Measurements from ENCODE around the gene GABRR3.

GABRR3 gene

DNA sequence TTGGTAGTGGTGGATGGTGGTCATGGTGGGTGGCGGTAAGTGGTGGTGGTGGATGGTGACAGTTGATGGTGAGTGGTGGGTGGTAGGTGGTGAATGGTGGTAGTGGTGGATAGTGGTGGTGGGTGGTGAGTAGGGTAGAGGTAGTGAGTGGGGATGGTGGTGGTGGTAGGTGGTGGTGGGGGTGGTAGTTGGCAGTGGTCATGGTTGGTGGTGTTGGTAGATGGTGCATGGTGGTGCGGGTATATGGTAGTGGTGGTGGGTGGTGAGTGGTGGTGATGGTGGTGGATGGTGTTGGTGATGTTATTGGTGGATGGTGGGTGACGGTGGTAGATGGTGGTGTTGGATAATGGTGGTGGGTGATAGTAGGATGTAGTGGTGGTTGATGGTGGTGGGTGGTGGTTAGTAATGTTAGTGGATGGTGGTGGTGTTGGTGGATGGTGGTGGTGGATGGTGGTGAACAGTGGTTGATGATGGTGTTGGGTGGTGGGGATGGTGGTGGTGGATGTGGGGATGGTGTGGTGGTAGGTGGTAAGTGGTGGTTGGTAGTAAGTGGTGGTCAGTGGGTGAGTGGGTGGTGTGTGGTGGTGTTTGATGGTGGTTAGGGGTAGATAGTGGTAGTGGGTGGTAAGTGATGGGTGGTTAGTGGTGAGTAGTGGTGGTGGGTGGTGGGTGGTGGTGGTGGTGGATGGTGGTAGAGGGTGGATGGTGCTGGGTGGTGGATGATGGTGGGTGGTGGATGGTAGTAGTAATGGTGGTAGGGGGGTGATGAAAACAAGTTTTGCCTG lies 46.1 kb downstream of the GABRR3 start:
- DNase-seq (ENCODE audit: low spot score): no peak

DNA sequence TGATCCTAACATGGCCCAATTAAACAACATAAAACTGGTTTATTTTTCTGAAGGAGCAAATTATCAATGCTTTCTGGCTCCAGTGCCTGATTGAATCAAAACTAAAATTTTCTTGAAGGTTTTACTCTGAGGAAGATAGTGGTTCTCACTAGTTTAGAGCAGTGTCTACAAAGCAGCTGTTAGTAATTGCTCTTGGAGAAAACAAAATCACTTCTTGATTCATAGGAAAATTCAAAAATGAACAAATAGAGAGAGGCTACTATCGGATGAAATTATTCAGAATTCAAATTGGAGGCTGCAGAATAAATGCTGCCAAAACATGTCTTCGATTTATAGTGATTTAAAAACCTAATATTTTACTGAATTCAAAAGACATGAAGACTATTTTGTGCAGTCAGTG lies 47.8 kb downstream of the GABRR3 start:
- no peak for DNase-seq (ENCODE audit: low spot score)

DNA sequence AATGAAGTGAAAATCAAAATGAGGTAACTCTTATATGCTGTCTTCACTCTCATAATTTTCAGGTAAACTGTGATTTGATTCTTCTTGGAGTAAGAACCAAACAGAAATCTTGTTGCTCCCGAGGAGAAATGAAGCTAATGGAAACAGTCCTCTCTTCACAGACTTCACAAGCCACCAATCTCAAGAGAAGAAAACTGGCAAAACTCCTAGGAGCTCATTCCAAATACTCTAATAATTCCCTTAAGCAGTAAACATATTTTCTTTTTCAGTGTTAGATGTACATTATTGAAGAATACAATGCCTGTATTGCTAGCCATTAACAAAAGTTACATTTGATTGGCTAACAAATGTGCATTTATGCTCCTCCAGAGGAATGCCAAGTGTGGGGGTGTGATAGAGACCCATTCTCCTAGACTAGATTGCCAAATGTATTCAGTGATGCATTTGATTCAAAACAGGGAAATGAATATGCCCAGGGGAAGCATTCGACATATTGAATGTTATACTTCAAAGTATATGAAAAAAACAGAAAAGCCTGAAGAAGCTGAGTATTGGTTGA lies 51.1 kb downstream of the GABRR3 start:
- DNase-seq (ENCODE audit: low spot score): no peak

DNA sequence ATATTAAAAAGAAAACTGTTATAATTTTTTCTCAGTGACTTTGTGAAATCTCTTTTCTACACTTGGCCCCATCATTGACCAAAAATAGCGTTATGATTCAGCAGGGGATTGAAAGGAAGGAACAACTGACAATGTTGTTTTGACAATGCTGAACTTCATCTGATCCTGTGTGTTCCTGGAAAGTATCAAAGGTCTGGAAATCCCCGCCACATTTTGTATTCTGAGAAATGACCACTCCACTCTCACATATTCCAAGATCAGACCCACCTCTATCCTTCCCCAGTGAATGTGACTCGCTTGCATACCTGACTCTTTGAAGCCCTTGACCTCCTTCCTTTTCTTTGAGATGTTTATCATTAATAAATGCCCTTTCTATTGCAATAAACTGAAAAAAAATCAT lies 53.2 kb downstream of the GABRR3 start:
- no peak for DNase-seq (ENCODE audit: low spot score)

DNA sequence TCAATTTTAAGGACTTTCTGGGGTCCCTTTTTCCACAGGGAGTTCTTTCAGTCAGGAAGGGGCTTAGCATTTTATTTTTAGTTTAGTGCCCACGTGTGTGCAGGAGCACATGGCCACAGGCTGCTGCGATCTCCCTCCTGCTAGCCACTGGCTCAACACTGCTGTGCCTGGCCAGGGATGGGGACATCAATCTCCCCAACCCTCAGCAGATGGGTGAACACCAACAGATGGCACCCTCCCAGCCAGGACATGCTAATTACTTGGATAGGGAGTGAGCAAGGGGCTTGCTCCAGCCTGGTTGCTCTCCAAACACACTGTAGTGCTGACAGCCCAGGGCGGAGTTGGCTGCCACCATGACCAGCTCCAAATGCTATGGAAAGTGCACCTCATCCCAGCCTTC lies 55.5 kb downstream of the GABRR3 start:
- DNase-seq (ENCODE audit: low spot score): no peak

DNA sequence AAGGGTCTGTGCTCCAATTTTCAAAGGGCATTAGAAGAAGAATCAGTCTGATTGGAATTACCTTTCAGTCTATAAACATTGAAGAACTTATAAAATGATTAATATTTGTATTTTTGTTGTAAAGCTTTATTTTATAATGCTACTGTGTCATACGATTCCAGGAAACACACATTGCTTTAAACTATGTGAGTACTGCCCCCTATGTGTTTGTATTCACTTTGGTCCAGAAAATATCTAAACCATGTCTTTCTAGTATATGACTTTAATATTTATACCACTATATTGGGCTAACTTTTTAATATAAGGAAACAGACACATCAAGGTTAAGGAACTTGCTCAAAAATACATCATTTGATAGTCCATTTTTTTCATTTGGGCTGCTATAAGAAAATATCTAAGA lies 59.6 kb downstream of the GABRR3 start:
- no peak for DNase-seq (ENCODE audit: low spot score)

DNA sequence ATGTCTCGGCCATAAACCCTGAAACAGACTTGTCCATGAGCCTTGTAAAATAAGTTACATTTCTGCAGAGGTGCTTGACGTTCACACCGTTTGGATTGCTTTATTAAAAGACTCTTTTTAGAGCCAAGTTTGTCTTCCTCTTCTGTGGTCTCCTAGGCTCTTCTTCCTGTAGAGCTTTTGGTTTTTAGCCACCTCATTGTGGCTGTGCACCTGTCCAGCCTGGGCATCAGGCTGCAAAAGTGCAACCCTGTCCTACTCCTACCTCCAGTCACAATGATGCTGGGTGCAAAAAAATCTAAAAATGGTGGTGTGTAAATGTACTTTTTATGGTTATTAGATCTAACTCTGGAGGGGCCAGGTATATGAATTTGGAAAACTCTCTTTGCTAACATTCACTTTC lies 60.1 kb downstream of the GABRR3 start:
- DNase-seq (ENCODE audit: low spot score): no peak

DNA sequence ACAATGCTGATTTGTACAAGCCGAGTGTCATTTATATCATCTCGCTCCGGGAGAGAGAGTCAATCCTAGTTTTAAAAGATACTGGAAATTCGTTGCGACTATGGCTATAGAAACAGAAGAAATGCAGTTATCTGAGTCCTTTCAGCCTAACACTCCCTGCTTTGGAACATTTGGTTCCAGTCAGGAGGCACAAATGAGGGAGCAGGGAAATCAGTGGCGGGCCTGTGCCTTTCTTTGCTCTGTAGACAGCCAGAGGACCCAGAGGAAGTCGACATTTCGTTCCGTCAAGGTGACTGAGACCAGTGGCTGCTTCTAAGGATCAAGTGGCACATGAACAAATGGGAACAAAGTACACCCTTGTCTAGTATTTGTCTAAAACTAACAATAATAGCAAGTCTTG lies 62.1 kb downstream of the GABRR3 start:
- no peak for DNase-seq (ENCODE audit: low spot score)

DNA sequence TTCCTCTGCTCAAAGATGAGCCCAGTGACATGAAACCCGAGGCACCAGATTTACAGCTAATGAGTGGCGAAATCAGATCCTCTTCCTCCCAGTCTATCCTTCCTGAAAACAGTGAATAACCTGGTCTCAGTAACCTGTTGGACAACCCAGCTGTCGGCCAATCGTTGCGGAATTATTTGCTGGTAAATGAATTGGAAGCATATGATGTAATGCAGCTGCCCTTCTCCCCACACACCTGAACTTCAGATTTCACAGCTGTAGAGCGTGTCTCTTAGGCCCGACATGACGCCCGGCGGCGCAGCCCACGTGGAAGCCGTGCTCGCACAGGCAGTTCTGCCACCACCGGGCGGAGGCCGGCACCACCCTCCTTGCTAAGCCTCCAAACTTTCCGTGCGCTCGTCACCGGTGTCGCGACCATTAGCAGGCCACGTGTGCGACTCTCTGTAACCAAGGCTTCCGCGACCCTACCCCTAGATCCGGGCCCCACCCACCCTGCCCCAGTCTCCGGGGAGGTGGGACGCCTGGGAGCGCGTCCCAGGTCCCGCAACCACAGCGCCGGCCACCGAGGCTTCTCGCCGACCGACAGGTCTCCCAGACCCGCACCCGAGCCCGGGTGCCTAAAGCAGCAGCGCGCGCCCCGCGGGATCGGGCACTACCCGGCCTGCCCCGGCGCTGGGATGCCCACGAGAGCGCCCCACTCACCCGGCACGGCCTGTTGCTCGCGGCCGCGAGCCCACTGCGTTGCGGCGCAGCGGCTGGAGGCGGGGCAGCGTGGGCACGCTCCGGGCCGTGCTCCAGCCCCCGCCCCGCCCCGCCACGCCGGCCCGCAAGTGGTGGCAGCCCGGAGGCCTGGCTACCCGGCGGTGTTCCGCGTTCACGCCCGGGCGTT lies 63.2 kb downstream of the GABRR3 start, which contains the start of gene RIOX2:
Gene RIOX2, minus strand, starts transcription at position 753 of the 889 bp plus-strand sequence. CDS start 4,838 bp downstream, outside the sequence.
- DNase-seq (ENCODE audit: low spot score): peak; percentile 81

DNA sequence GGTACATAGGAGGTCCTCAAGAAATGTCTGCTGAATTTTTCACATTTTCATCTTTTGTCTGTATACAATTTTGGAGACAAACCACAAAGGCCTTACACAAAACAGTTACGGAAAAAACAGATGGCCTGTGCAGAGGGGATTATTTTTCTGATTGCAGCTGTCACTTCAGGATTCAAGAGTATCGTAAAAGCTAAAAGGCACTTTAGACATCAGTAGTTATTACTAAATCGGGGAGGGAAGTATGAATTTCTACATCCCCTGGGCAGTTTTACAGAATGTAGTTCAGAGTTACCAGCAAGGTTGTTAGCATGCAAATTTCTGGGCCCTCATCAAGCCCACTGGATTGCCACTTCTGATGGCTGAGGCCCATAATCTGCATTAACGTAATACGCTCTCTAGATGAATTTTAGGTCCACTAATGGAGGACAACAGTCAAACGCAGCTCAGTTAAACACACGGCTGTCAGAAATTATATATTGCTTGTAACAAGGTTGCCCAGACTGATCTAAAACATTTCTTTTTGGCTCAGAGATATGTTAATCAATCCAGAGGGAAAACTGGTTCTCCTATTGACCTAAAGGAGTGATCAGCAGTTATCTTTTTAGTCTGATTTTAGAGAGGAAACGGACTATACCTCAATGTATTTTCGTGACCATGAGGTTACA lies 64.0 kb downstream of the GABRR3 start:
- no peak for DNase-seq (ENCODE audit: low spot score)

DNA sequence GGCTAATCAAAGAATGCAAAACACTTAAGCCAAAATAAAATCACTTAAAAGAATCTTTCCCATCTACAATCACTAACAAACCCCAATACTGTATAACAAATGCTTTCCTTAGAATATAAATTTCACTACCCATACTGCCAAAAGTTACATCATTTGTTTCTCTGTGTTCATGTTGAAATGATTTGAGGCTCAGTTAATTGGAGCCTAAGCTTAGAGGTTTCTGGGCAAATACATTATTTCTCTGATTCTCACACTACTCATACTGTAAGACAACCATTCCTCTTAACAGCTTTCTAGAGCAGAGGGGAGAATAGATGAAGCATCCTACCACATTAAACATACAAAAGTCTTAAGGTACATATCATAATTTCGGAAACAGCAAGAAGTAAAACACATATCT lies 65.0 kb downstream of the GABRR3 start:
- DNase-seq (ENCODE audit: low spot score): no peak

DNA sequence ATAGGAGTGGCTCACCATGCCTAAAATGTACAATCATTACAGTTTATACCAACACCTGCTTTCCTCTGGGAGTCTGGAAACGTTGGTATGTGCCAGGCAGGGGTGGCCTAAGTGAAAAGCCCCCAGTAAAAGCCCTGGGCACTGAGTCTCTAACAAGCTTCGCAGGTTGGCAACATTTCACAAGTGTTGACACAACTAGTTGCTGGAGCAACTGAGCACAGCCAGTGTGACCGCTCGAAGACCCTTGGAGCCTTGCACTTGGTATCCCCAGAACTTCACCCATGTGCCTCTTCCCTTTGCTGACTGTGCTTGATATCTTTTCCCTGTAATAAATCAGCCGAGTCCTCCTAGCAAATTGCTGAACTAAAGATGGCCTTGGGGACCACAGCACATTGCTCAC lies 65.6 kb downstream of the GABRR3 start:
- DNase-seq (ENCODE audit: low spot score): no peak

DNA sequence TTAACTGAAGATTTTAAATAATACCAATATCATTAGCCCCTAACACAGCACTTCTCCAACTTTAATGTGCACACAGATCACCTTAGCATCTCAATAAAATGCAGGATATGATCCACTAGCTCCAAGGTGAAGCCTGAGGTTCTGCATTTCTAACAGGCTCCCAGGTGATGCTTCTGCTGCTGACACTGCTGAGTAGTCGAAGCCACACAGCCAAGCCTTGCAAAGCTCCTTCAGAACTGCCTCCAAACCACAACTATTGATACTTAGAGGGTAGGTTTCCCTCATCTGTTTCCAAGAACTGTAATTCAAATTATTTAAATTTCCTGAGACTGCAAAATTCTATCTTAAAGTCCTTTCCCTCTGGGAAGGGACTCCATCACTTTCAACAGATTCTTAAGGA lies 66.7 kb downstream of the GABRR3 start:
- no peak for DNase-seq (ENCODE audit: low spot score)

DNA sequence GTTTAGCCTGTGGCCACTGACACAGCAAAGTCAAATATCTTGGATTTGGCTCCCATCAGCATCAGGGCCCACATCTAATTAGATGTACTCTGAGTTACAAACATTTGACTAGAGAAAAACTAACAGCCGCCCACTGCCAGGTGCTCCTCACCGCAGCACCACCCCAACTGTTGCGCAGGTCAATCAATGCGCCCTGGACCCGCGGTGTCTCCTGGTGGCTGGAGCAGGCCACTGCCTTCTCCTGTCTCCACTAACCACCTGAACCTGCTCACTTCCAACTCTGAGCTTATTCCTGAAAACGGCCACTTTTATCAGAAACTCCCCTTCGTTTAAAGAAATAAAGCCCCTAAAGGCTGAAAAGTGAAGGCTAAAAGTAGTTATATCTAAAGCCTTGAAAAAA lies 67.1 kb downstream of the GABRR3 start:
- DNase-seq (ENCODE audit: low spot score): no peak

DNA sequence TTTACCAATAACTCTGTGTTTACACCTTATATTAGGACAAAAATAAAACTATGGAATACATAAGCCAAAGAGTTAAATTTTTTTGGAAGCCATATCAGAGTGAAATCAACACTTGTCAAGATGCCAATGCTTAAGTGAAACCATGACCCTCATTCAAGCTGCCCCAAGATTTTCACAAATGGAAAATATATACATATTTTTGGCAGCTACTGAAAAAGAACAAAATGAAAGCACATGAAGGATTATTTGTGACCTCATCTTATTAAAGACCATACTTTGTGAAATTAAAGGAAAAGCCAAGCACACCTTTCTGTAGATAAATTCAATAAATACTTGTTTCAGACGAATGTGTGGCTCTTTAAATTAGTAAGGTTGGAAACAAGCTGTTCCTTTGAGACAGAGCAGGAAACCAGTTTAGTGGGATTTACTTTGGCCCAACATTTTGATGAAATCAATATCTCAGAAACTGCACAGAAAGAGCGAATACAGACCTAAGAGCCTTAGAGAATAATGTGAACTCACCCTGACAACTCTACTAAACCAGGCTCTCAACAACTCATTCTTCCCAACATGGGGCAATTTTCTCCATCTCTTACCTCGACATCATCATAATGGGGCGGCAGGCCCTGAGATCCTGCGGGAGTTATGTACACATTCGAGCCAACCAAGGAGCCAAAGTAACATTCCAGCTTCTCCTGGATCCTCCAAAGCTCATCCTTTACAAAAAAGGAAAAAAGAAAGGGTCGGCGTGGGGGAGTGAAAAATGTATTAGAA lies 73.9 kb downstream of the GABRR3 start:
- DNase-seq (ENCODE audit: low spot score): no peak

DNA sequence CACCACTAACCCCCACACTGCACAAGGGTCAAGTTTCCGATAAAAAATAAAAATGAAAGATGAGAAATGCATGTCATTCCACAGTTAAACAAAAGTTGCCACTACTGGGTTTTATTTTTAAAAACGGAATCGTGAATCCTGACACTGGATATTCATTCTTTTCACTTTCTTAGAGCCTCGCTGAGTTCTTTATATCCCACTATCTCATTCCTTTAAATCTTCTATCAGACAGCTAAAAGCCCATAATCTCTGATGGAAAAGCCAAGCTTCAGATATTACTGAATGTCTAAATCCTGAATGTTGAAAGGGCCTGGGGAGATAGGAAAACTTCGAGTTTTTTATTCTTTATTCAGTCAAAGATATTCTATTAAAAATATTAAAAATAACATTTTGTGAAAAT lies 74.6 kb downstream of the GABRR3 start:
- no peak for DNase-seq (ENCODE audit: low spot score)

DNA sequence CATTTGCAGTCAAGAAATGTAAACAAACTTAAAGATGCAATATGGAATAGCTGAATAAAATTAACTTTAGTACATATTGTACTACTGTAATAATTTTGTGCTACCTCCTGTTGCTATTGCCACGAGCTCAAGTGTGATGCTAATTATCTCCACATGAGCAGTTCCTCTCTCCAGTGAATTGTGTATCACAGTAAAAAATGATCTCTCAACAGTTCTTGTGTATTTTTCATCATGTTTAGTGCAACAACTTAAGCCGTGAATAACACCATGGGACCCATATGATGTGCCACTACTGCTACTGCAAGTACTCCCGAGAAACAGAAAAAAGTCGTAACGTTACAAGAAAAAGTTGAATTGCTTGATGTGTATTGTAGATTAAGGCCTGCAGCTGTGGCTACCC lies 75.2 kb downstream of the GABRR3 start:
- no peak for DNase-seq (ENCODE audit: low spot score)

DNA sequence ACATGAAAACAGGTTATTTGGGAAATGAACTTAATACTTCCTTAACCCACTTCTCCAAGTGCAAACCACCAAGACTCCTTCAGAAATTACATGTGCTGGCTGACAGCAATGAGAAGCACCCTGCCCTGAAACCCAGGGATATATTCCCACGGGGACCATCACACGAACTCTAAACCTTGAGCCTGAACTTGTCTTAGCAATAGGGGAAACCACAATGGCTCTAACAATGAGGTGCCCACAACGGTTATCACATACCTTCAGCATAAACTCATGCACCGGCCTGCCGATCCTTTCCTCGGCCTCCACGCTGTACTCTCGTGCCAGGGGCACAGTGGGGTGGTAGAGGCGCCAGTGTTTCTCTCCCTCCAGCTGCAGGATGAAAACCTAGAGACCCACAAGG lies 76.3 kb downstream of the GABRR3 start:
- DNase-seq (ENCODE audit: low spot score): no peak

DNA sequence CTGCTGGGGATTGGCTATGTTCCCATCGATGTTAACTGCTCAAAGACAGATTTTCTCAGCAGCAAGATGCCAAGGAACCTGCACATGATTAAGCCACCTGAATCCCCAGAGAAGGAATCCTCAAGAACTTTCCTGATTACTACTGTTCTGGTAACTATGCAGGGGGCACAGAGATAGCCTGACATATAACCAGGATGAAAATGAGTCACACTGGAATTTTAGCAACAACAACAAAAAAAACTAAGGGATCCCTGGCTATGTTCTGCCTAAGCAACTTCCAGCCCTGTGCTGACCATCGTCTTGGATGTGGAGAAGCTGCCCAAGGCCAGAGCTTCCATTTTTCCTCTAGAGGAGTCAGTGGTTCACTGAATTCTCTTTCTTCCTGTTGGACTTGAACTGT lies 76.7 kb downstream of the GABRR3 start:
- no peak for DNase-seq (ENCODE audit: low spot score)

DNA sequence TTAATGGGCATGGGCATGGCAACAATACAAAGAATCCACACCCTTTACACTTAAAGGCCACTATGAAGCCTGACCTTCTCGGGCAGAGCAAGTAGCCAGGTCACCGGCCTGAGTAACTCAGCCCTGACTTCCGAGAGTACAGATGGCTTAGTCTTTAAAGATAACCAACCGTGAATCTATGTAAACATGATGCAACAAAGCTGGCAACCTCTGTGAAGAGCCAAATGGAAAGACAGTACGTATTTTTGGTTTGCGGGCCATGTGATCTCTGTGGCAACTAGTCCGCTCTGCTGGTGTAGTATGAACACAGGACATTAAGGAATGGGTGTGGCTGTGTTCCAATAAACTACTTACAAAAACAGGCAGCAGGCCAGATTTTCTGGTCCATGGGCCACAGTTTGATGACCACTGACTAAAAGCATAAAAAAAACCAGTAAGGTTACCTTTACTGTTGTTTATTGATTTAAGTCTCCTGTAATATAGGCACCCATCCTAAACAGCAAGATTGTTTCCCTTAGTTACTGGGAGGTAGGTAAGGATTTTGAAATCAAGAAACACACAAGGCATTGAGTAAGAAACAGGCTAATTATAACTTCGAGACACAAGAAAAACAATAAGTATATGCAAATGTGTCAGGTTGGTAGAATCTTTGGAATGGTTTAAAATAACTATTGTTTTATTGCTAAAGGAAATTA lies 77.4 kb downstream of the GABRR3 start:
- no peak for DNase-seq (ENCODE audit: low spot score)

DNA sequence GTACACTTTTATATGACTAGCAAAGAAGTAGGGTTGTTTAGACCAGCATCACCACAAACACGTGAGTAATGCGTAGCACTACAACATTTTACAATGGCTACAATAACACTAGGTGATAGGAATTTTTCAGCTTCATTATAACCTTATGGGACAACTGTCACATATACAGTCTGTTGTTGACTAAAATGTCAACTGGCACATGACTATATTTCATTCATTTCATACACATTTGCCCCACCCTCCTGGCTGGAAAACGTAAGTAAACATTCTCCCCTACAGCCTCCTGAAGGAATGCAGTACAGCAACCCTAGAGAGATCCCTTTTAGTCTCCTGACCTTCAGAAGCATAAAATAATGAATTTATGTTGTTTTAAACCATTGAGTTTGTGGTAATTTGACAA lies 79.1 kb downstream of the GABRR3 start:
- no peak for DNase-seq (ENCODE audit: low spot score)

Data from Ammon's horn (tissue), 1 donor.